AG04450 (cell line): Measurements from ENCODE around the gene GPX4. TPM values are rescaled to one million over a fixed set of nuclear protein-coding genes. Genes with fewer than 3 reads are reported as not detected.

Experiments used
- CTCF ChIA-PET: fragments of 300-600, 350-600 bp; formaldehyde crosslinking; extraction: SDS; loops from one replicate; lab custom pipeline; 2022; ENCODE audit warnings: antibody characterized with exemption, inconsistent platforms; lab: Charles Lee
- POLR2A ChIA-PET: fragments of 350-600 bp; formaldehyde crosslinking; extraction: SDS; loops from one replicate; lab custom pipeline; 2021; ENCODE audit warnings: antibody characterized with exemption, inconsistent platforms; lab: Yijun Ruan, JAX
- DNase-seq: peaks from one replicate; pipeline ENCODE4 v3.0.0-alpha.2; 2011; ENCODE audit warnings: low read depth, low spot score
- H3K27ac ChIP-seq: one replicate; pipeline ENCODE4 v1.5.1; 2012; ENCODE audit warnings: low read depth, low read length, control low read depth
- H3K27me3 ChIP-seq: one replicate; pipeline ENCODE4 v1.6.0; 2012; ENCODE audit warnings: low read length; ENCODE audit not compliant: control insufficient read depth, insufficient read depth
- H3K4me3 ChIP-seq: 2 replicates; pipeline ENCODE4 v1.5.1; 2011; ENCODE audit warnings: mild to moderate bottlenecking, low read depth, low read length, control low read depth
- H3K9me3 ChIP-seq: 2 replicates; pipeline ENCODE4 v1.5.1; 2012; ENCODE audit warnings: low read length; ENCODE audit not compliant: control insufficient read depth, insufficient read depth
- CTCF ChIP-seq: IDR thresholded peaks from 2 replicates; pipeline ENCODE4 v1.5.1; 2011; ENCODE audit warnings: low read depth, low read length, control low read depth, inconsistent platforms
- polyA plus RNA-seq: library from polyadenylated mRNA; depleted of rRNA; stranded (reverse); fragments of >200 nt; gene quantifications from 2 replicates; pipeline ENCODE4 v1.2.3, GENCODE V29; 2011

The GPX4 gene
- polyA plus RNA-seq, 1 experiment = 627 TPM

GRCh38 chr19:1121395-1121794, 17.6 kb downstream of the GPX4 start:
- ChIA-PET POLR2A (interaction anchor here (1.0 kb wide), 1 partner anchor 9 kb away, joined by 3 read pairs; no protein-coding TSS in a partner anchor), CTCF (no interaction called here)
- DNase-seq = no peak
- Histone ChIP-seq H3K9me3 (peaks cover 12% of the 10 kb centered on the region; the same call in 1 of the 2 replicates), H3K4me3 (no peak overlapping the region), H3K27me3 (no peaks in the 10 kb centered on the region), H3K27ac (no peak overlapping the region)
- no peak for TF ChIP-seq CTCF

DNA sequence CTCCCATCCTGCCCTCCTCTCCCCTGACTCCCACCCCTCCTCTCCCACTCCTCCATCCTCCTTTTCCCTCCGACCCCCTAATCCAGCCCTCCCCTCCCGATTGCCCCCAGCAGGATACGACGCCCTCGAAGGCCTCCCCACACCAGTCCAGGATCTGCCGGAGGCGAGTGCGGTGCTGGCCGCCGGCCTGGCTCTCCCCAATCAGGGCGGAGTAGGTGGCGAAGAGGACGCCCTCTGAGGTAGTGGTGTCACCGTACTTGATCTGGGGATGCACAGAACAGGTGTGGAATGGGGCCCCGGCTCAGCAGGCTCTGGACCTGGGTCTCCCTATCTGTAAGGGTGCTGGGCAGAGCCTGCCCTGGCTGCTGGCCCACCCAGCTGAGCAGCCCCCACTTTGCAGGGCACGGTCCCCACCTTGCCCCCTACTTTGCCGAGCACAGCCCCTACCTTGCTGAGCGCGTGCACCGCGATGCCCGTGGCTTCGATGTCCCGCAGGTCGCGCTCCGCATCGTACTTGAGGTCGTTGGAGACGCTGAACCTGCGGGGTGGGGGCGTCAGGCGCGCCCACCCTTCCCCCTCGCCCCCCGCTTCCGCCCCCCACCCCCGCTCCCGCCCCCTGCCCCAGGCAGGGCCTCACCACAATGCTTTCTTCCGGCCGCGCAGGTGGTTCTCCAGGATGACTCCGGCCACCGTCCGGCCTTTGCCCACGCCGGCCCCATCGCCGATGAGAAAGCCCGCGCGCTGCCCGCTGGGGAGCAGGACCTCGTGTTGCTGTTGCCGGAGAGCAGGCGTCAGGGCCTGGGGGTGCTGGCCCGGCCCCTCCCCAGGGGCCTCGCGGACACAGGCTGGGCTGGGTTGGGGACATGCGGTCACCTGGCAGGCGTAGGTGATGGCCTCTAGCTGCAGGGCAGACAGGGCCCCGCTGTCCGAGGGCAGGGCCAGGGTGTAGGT, 18.5 kb downstream of the GPX4 start:
- H3K9me3 ChIP-seq = peaks cover 10% of the 10 kb centered on the region; the same call in 1 of the 2 replicates
- no peak for TF ChIP-seq CTCF
- CTCF ChIA-PET = interaction anchor here (2.4 kb wide), 1 partner anchor 9 kb away, joined by 6 read pairs; no protein-coding TSS in a partner anchor
- H3K27me3 ChIP-seq = no peaks in the 10 kb centered on the region
- H3K27ac ChIP-seq = no peak overlapping the region
- DNase-seq = no peak
- H3K4me3 ChIP-seq = no peak overlapping the region
- POLR2A ChIA-PET = interaction anchor here (1.0 to 1.6 kb wide), 3 partner anchors 9 to 147 kb away, joined by 3 to 4 read pairs (median 3); partner anchors contain the start of gene CIRBP

- CTCF ChIA-PET = interaction anchor here (2.4 kb wide), 1 partner anchor 10 kb away, joined by 6 read pairs; no protein-coding TSS in a partner anchor
- Histone ChIP-seq H3K27me3 (no peaks in the 10 kb centered on the region), H3K27ac (no peak overlapping the region), H3K4me3 (no peak overlapping the region), H3K9me3 (peaks cover 10% of the 10 kb centered on the region; the same call in 1 of the 2 replicates)
- DNase-seq = no peak
- POLR2A ChIA-PET = interaction anchor here (0.6 to 1.6 kb wide), 3 partner anchors 10 to 146 kb away, joined by 3 to 4 read pairs (median 3); partner anchors contain the start of gene CIRBP
- no peak for TF ChIP-seq CTCF
Measured at GRCh38 chr19:1122972-1123363, 19.2 kb downstream of the GPX4 start.

DNA sequence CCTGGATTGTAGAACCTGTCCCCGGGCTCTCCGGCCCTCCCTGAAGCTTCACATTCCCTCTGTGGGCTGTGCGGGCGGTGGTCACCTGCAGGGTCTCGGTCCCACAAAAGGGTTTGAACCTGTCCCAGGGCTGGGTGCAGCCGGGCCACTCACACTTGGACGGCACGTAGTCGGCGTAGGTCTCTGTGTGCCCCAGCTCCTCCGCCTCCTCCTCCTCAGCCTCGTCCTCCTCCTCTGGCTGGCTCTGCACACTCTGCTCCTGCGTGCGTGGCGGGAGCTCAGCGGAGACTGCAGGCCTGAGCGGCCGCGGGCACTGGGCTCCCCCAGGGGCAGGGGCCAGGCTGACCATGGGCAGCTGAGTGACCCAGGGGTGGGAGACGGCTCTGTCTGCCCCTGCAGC, 19.6 kb downstream of the GPX4 start:
- no peak overlapping the region for H3K4me3 ChIP-seq
- no peak for TF ChIP-seq CTCF
- POLR2A ChIA-PET = interaction anchor here (0.6 to 1.6 kb wide), 3 partner anchors 10 to 146 kb away, joined by 3 to 4 read pairs (median 3); partner anchors contain the start of gene CIRBP
- H3K27me3 ChIP-seq = no peaks in the 10 kb centered on the region
- peaks cover 10% of the 10 kb centered on the region; the same call in 1 of the 2 replicates for H3K9me3 ChIP-seq
- CTCF ChIA-PET = interaction anchor here (0.6 to 2.4 kb wide), 2 partner anchors 10 to 56 kb away, joined by 3 to 6 read pairs; no protein-coding TSS in a partner anchor
- no peak for DNase-seq
- H3K27ac ChIP-seq = no peak overlapping the region
